ENCODE data around the gene MTCH1. TPM values are rescaled to one million over a fixed set of nuclear protein-coding genes. Genes with fewer than 3 reads are reported as not detected.

Gene MTCH1
- total RNA-seq, 1 donor from 2014 or later, result 194 TPM

- TF ChIP-seq CTCF (IDR thresholded peaks at IDR 0.05), result no peak
- Histone ChIP-seq H3K4me1 (peaks cover 22% of the 10 kb centered on the region), H3K36me3 (peaks cover 30% of the 10 kb centered on the region), H3K27ac (peak overlapping the region; percentile 42), H3K9me3 (no peaks in the 10 kb centered on the region), H3K27me3 (no peaks in the 10 kb centered on the region), H3K4me3 (no peak overlapping the region)
- intact Hi-C loops (cut with DNase I), result no loop called here
- DNase-seq, result no peak
- no peak for ATAC-seq
Measured at GRCh38 chr6:36926708-36927513, 59.1 kb downstream of the MTCH1 start.

DNA sequence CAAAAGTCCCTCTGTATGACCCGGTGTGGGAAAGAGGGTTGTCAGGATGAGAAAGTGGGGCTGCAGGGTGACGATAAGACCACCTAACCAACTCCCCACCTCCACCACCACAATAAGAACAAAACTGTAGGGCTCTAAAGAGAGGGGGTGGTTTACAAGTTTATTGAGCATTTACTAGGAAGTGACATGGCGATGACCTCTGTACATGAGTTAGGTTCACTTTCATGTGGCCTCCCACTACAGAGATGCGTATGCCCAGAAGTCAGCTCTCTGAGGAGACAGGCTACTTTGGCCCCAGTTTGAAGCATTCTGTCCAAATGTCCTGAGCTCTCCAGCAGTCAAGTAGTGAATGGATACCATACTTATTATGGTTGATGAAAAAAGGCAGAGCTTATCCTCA is 60.2 kb downstream of the MTCH1 start:
- H3K27me3 ChIP-seq, result no peaks in the 10 kb centered on the region
- peaks cover 31% of the 10 kb centered on the region for H3K36me3 ChIP-seq
- intact Hi-C loops (cut with DNase I), result no loop called here
- no peaks in the 10 kb centered on the region for H3K9me3 ChIP-seq
- no peak for DNase-seq
- peaks cover 28% of the 10 kb centered on the region for H3K4me1 ChIP-seq
- no peak for TF ChIP-seq CTCF (IDR thresholded peaks at IDR 0.05)
- no peak for ATAC-seq
- no peak overlapping the region for H3K27ac ChIP-seq
- no peak overlapping the region for H3K4me3 ChIP-seq

DNA sequence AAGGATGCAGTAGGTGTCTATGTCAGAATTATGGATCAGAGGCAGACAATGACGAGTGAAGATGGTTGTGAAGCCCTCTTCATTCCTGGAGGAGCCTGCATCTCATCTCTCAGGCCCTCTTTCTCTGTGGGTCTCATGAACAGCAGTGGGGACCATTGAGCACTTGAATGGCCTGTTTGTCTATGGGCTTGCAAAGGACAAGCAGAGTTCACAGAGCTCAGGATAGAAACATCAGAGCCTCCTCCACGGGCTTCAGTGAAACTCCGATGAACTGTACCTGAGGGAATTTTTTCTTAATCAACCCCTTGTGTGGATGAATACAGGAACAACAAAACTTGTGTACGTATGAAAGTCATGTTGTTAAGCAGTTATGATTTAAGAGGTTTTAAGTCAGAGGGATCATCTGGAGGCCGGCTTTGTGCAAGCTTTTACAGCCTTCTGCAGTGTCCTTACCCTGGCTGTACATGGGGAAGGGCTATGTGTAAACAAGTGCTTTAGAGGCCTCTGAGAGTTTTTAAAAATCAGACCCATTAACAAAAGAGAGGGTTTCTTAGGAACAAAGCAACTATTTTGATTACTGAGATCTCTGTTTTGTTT is 61.1 kb downstream of the MTCH1 start:
- H3K4me3 ChIP-seq, result no peak overlapping the region
- H3K9me3 ChIP-seq, result no peaks in the 10 kb centered on the region
- H3K4me1 ChIP-seq, result peaks cover 34% of the 10 kb centered on the region
- no peak for DNase-seq
- H3K27me3 ChIP-seq, result no peaks in the 10 kb centered on the region
- no peak overlapping the region for H3K27ac ChIP-seq
- peaks cover 40% of the 10 kb centered on the region for H3K36me3 ChIP-seq
- no peak for TF ChIP-seq CTCF (IDR thresholded peaks at IDR 0.05)
- no peak for ATAC-seq
- intact Hi-C loops (cut with DNase I), result no loop called here

DNA sequence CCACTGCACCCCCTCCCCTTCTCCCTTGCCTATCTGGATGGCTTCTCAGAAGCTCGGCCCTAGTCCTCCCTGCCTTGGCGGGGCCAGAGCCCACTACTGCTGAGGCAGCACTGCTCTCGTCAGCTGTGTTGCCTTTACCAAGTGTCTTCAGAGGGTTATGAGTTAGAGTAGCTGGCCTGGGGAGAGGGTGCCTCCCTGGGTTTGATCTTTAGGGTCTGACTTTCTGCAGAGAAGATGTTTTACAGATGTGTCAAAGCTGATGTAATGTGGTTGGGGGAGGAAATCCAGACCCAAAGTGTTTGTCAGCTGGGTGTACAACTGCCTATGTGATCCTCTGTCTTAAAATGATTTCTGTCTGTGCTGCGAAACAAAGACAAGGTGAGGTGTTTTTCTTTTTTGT is 61.9 kb downstream of the MTCH1 start:
- Histone ChIP-seq H3K27ac (no peak overlapping the region), H3K4me1 (peaks cover 40% of the 10 kb centered on the region), H3K9me3 (no peaks in the 10 kb centered on the region), H3K36me3 (peaks cover 47% of the 10 kb centered on the region), H3K27me3 (no peaks in the 10 kb centered on the region), H3K4me3 (no peak overlapping the region)
- TF ChIP-seq CTCF (IDR thresholded peaks at IDR 0.05), result no peak
- no peak for DNase-seq
- intact Hi-C loops (cut with DNase I), result no loop called here
- ATAC-seq, result no peak

DNA sequence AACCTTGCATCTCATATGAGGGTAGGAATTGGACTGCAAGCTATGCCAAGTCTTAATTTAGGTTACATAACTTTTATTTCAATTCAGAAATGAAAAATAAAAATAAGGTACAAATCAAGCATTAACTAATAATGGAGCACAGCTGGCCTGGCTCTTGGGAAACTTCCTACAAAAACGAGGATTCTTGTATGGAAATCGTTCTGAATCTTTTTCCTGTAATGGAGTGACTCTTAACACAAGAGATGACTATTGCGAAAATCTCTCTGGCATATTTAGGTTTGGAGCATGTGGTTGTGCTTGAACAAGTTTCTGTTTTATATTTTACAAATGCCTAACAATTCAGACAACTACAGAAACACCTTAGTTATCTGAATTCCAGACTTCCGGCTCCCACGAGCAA is 65.5 kb downstream of the MTCH1 start:
- intact Hi-C loops (cut with DNase I), result no loop called here
- H3K4me3 ChIP-seq, result no peak overlapping the region
- H3K9me3 ChIP-seq, result no peaks in the 10 kb centered on the region
- peak overlapping the region; percentile 47 for H3K27ac ChIP-seq
- H3K36me3 ChIP-seq, result peaks cover 73% of the 10 kb centered on the region
- peaks cover 41% of the 10 kb centered on the region for H3K4me1 ChIP-seq
- no peak for DNase-seq
- no peak for ATAC-seq
- no peak for TF ChIP-seq CTCF (IDR thresholded peaks at IDR 0.05)
- no peaks in the 10 kb centered on the region for H3K27me3 ChIP-seq

Measured in upper lobe of right lung (tissue), 1 donor.